Trophoblast cell (in vitro differentiated cells and primary cell): Measurements from ENCODE around the gene MAN1C1.

ENCODE experiments used
- DNase-seq, 2 donors: peaks; one replicate each; pipeline ENCODE4 v3.0.0-alpha.2; 2016
- H2AFZ ChIP-seq: 2 replicates; pipeline ENCODE4 v1.6.1; 2013; ENCODE audit warnings: low read length, moderate library complexity, mild to moderate bottlenecking; ENCODE audit not compliant: insufficient read depth, poor library complexity
- H2AK5ac ChIP-seq: 2 replicates; pipeline ENCODE4 v1.6.1; 2013; ENCODE audit warnings: mild to moderate bottlenecking, low read length
- H2BK120ac ChIP-seq: 2 replicates; pipeline ENCODE4 v1.6.1; 2013; ENCODE audit warnings: low read length, mild to moderate bottlenecking, moderate library complexity; ENCODE audit not compliant: insufficient read depth, poor library complexity
- H2BK12ac ChIP-seq: 2 replicates; pipeline ENCODE4 v1.6.1; 2013; ENCODE audit warnings: mild to moderate bottlenecking, low read length, moderate library complexity
- H2BK5ac ChIP-seq: 2 replicates; pipeline ENCODE4 v1.6.1; 2013; ENCODE audit warnings: low read length, low read depth, moderate library complexity, mild to moderate bottlenecking; ENCODE audit not compliant: poor library complexity
- H3K14ac ChIP-seq: 2 replicates; pipeline ENCODE4 v1.6.1; 2013; ENCODE audit warnings: mild to moderate bottlenecking, low read length
- H3K18ac ChIP-seq: 2 replicates; pipeline ENCODE4 v1.6.1; 2013; ENCODE audit warnings: mild to moderate bottlenecking, low read length
- H3K23ac ChIP-seq: 2 replicates; pipeline ENCODE4 v1.6.1; 2013; ENCODE audit warnings: low read length
- H3K27ac ChIP-seq: 2 replicates; pipeline ENCODE4 v1.5.1; 2013; ENCODE audit warnings: low read depth, mild to moderate bottlenecking, inconsistent platforms, low read length, moderate library complexity
- H3K27me3 ChIP-seq: 2 replicates; pipeline ENCODE4 v1.6.1; 2013; ENCODE audit warnings: inconsistent platforms, mild to moderate bottlenecking, low read length, moderate library complexity; ENCODE audit not compliant: insufficient read depth
- H3K36me3 ChIP-seq, 2 experiments: 1 replicate in 1 of 2; 2 replicates in 1 of 2; pipeline ENCODE4 v1.6.1; 2013; ENCODE audit warnings: low read length in 2 of 2, mild to moderate bottlenecking in 2 of 2, moderate library complexity in 1 of 2; ENCODE audit not compliant: insufficient read depth in 2 of 2, control insufficient read depth in 1 of 2
- H3K4ac ChIP-seq: 2 replicates; pipeline ENCODE4 v1.6.1; 2013; ENCODE audit warnings: low read depth, mild to moderate bottlenecking, low read length, moderate library complexity
- H3K4me1 ChIP-seq, 2 experiments: 1 replicate in 1 of 2; 2 replicates in 1 of 2; pipeline ENCODE4 v1.6.1; 2013; ENCODE audit warnings: low read length in 2 of 2, mild to moderate bottlenecking in 2 of 2, moderate library complexity in 1 of 2; ENCODE audit not compliant: insufficient read depth in 2 of 2, control insufficient read depth in 1 of 2
- H3K4me2 ChIP-seq: 2 replicates; pipeline ENCODE4 v1.6.1; 2013; ENCODE audit warnings: inconsistent platforms, mild to moderate bottlenecking, low read length, moderate library complexity
- H3K4me3 ChIP-seq: 2 replicates; pipeline ENCODE4 v1.5.1; 2013; ENCODE audit warnings: mild to moderate bottlenecking, low read depth, low read length, inconsistent platforms
- H3K79me1 ChIP-seq: one replicate; pipeline ENCODE4 v1.6.1; 2013; ENCODE audit warnings: low read length
- H3K79me2 ChIP-seq: 2 replicates; pipeline ENCODE4 v1.6.1; 2013; ENCODE audit warnings: low read length, mild to moderate bottlenecking; ENCODE audit not compliant: control insufficient read depth, insufficient read depth, poor library complexity
- H3K9ac ChIP-seq: 2 replicates; pipeline ENCODE4 v1.6.1; 2013; ENCODE audit warnings: mild to moderate bottlenecking, low read length
- H3K9me3 ChIP-seq: 2 replicates; pipeline ENCODE4 v1.6.1; 2013; ENCODE audit warnings: low read depth, mild to moderate bottlenecking, control low read depth, inconsistent platforms, low read length; ENCODE audit not compliant: insufficient read depth
- H4K12ac ChIP-seq: 2 replicates; pipeline ENCODE4 v1.6.1; 2013; ENCODE audit warnings: low read depth, mild to moderate bottlenecking, low read length, moderate library complexity
- H4K8ac ChIP-seq: 2 replicates; pipeline ENCODE4 v1.6.1; 2013; ENCODE audit warnings: low read depth, mild to moderate bottlenecking, low read length, moderate library complexity
- H4K91ac ChIP-seq: one replicate; pipeline ENCODE4 v1.6.1; 2013; ENCODE audit warnings: low read depth, mild to moderate bottlenecking, low read length, moderate library complexity
- WGBS: extraction: QIAGEN DNeasy Blood & Tissue Kit; methylation state at CpG from one replicate; pipeline ENCODE4 v1.1.7; 2013; ENCODE audit warnings: missing lambda C conversion rate; ENCODE audit not compliant: insufficient read length, insufficient coverage; ENCODE audit errors: extremely low coverage; 5-methylcytosine and 5-hydroxymethylcytosine counted together

Gene MAN1C1

GRCh38 chr1:25826571-25826970, 210.0 kb downstream of the MAN1C1 start:
- Histone ChIP-seq H4K12ac (no peak overlapping the region), H3K4me1 (peaks cover 0 to 2% of the 10 kb centered on the region in 2 experiments), H3K18ac (no peak overlapping the region), H3K79me1 (no peaks in the 10 kb centered on the region), H3K27ac (no peak overlapping the region), H3K9me3 (no peaks in the 10 kb centered on the region), H3K4me2 (no peak overlapping the region), H2BK12ac (no peak overlapping the region), H4K8ac (no peak overlapping the region), H3K79me2 (no peaks in the 10 kb centered on the region), H4K91ac (no peak overlapping the region), H2AK5ac (no peak overlapping the region), H2BK120ac (no peak overlapping the region), H3K14ac (no peak overlapping the region), H3K9ac (no peak overlapping the region), H3K23ac (no peak overlapping the region), H3K4me3 (no peak overlapping the region), H3K36me3 (peaks cover 30 to 53% of the 10 kb centered on the region in 2 experiments), H3K27me3 (no peaks in the 10 kb centered on the region), H2AFZ (no peak overlapping the region), H2BK5ac (no peak overlapping the region), H3K4ac (no peak overlapping the region)
- peak in 1 of 2 donors; percentile 67 for DNase-seq
- WGBS: no CpG with 5 or more reads among the region's 10 CpGs

GRCh38 chr1:25828491-25828890, 211.9 kb downstream of the MAN1C1 start:
- Histone ChIP-seq H2BK12ac (no peak overlapping the region), H4K91ac (no peak overlapping the region), H3K4me1 (peaks cover 0 to 2% of the 10 kb centered on the region in 2 experiments), H3K18ac (no peak overlapping the region), H3K4ac (no peak overlapping the region), H3K27ac (no peak overlapping the region), H2AK5ac (no peak overlapping the region), H3K79me1 (no peaks in the 10 kb centered on the region), H3K36me3 (peaks cover 36 to 66% of the 10 kb centered on the region in 2 experiments), H4K8ac (no peak overlapping the region), H2BK5ac (no peak overlapping the region), H3K27me3 (no peaks in the 10 kb centered on the region), H4K12ac (no peak overlapping the region), H3K4me3 (no peak overlapping the region), H3K23ac (no peak overlapping the region), H2BK120ac (no peak overlapping the region), H3K79me2 (no peaks in the 10 kb centered on the region), H3K9ac (no peak overlapping the region), H3K4me2 (no peak overlapping the region), H3K14ac (no peak overlapping the region), H2AFZ (no peak overlapping the region), H3K9me3 (no peaks in the 10 kb centered on the region)
- DNase-seq: no peak
- no CpG with 5 or more reads among the region's 3 CpGs for WGBS

DNA sequence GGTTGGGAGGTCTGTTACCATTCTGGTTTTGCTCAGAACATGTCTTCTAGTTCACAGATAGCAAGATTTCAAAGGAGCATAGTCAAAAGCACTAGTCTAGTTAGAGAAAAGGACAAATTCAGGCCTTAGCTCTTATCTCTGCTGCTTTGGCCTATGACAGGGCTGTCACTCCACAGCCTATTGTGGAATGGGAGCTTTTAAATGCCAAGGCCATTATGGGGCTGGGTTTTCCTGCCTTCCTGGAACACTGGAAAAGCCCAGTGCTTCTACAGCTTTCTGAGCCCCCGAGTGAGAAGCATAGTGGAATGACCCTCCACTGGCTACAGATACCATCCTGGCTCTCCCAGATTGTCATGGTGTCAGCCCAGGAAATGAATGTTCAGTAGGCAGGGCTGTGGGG, 212.5 kb downstream of the MAN1C1 start:
- peaks cover 0 to 2% of the 10 kb centered on the region in 2 experiments for H3K4me1 ChIP-seq
- H3K79me2 ChIP-seq: no peaks in the 10 kb centered on the region
- H3K23ac ChIP-seq: no peak overlapping the region
- no peaks in the 10 kb centered on the region for H3K79me1 ChIP-seq
- H3K4me3 ChIP-seq: no peak overlapping the region
- no peak overlapping the region for H3K4ac ChIP-seq
- H3K9ac ChIP-seq: no peak overlapping the region
- H4K12ac ChIP-seq: no peak overlapping the region
- no peaks in the 10 kb centered on the region for H3K9me3 ChIP-seq
- H4K91ac ChIP-seq: no peak overlapping the region
- H2BK5ac ChIP-seq: no peak overlapping the region
- no peak overlapping the region for H3K4me2 ChIP-seq
- no peaks in the 10 kb centered on the region for H3K27me3 ChIP-seq
- no peak overlapping the region for H3K27ac ChIP-seq
- DNase-seq: no peak
- H2BK120ac ChIP-seq: no peak overlapping the region
- H2BK12ac ChIP-seq: no peak overlapping the region
- H2AFZ ChIP-seq: no peak overlapping the region
- H2AK5ac ChIP-seq: no peak overlapping the region
- peaks cover 36 to 66% of the 10 kb centered on the region in 2 experiments for H3K36me3 ChIP-seq
- no peak overlapping the region for H4K8ac ChIP-seq
- H3K14ac ChIP-seq: no peak overlapping the region
- WGBS: no CpG with 5 or more reads among the region's 1 CpG
- no peak overlapping the region for H3K18ac ChIP-seq

- Histone ChIP-seq H3K14ac (no peak overlapping the region), H3K27me3 (no peaks in the 10 kb centered on the region), H2AFZ (no peak overlapping the region), H2BK120ac (no peak overlapping the region), H3K4me3 (no peak overlapping the region), H3K18ac (no peak overlapping the region), H3K36me3 (peaks cover 28 to 63% of the 10 kb centered on the region in 2 experiments), H3K27ac (no peak overlapping the region), H2BK5ac (no peak overlapping the region), H3K4me2 (no peak overlapping the region), H3K79me1 (no peaks in the 10 kb centered on the region), H2BK12ac (no peak overlapping the region), H4K8ac (no peak overlapping the region), H3K4ac (no peak overlapping the region), H3K23ac (no peak overlapping the region), H3K4me1 (peaks cover 0 to 2% of the 10 kb centered on the region in 2 experiments), H2AK5ac (no peak overlapping the region), H4K91ac (no peak overlapping the region), H3K9me3 (no peaks in the 10 kb centered on the region), H3K79me2 (no peaks in the 10 kb centered on the region), H3K9ac (no peak overlapping the region), H4K12ac (no peak overlapping the region)
- WGBS: no CpG with 5 or more reads among the region's 5 CpGs
- DNase-seq: no peak
Measured at GRCh38 chr1:25831569-25832196, 215.1 kb downstream of the MAN1C1 start.
